Spleen (tissue), 11 donors: ENCODE data around the gene ADAM19. TPM values are rescaled to one million over a fixed set of nuclear protein-coding genes. Genes with fewer than 3 reads are reported as not detected.

Source experiments
- DNase-seq: peaks from one replicate; pipeline ENCODE4 v3.0.0-alpha.2; 2020
- H3K27ac ChIP-seq, 8 donors: fragments of 200-600 bp; sonication (generic) in 7 of 8; 1 replicate in 4 of 8; 2 replicates in 4 of 8; pipeline versions ENCODE4 v1.5.0 to v1.8.0; 2016 to 2021; ENCODE audit warnings: inconsistent platforms in 4 of 8, mild to moderate bottlenecking in 4 of 8, moderate library complexity in 1 of 8
- H3K27me3 ChIP-seq, 7 donors: fragments of 200-600 bp; sonication (generic) in 6 of 7; replicated peaks in 1 of 7; 1 replicate in 4 of 7; 2 replicates in 3 of 7; pipeline versions ENCODE4 v1.5.0 to v1.8.0; 2016 to 2021; ENCODE audit warnings: inconsistent platforms in 3 of 7, mild to moderate bottlenecking in 1 of 7
- H3K36me3 ChIP-seq, 6 donors: fragments of 200-600 bp; sonication (generic) in 5 of 6; 1 replicate in 4 of 6; 2 replicates in 2 of 6; pipeline versions ENCODE4 v1.5.0 to v1.8.0; 2016 to 2021; ENCODE audit warnings: inconsistent platforms in 2 of 6
- H3K4me1 ChIP-seq, 6 donors: fragments of 200-600 bp; sonication (generic) in 5 of 6; 1 replicate in 3 of 6; 2 replicates in 3 of 6; pipeline versions ENCODE4 v1.5.0 to v1.8.0; 2016 to 2021; ENCODE audit warnings: inconsistent platforms in 3 of 6
- H3K4me3 ChIP-seq, 8 donors: fragments of 200-600 bp; sonication (generic) in 7 of 8; 1 replicate in 4 of 8; 2 replicates in 4 of 8; pipeline versions ENCODE4 v1.5.0 to v1.8.0; 2016 to 2021; ENCODE audit warnings: inconsistent platforms in 4 of 8, mild to moderate bottlenecking in 4 of 8, moderate library complexity in 2 of 8
- H3K9me3 ChIP-seq, 8 donors: fragments of 200-600 bp; sonication (generic) in 7 of 8; 1 replicate in 4 of 8; 2 replicates in 4 of 8; pipeline versions ENCODE4 v1.5.0 to v1.8.0; 2016 to 2021; ENCODE audit warnings: inconsistent platforms in 4 of 8
- CTCF ChIP-seq, 11 experiments: fragments of 200-600 bp in 7 of 11; fragments of 450-650 bp in 4 of 11; sonication (generic) in 4 of 11; IDR thresholded peaks in 8 of 11; conservative IDR thresholded peaks in 3 of 11; 1 replicate in 7 of 11; 2 replicates in 4 of 11; pipeline versions ENCODE4 v1.4.0 to v1.8.0; 2016 to 2021; ENCODE audit warnings: antibody characterized with exemption in 11 of 11, inconsistent platforms in 4 of 11, mild to moderate bottlenecking in 1 of 11
- POLR2A ChIP-seq, 3 donors: fragments of 450-650 bp; IDR thresholded peaks; one replicate each; pipeline ENCODE4 v1.5.1; 2017; ENCODE audit warnings: antibody characterized with exemption in 3 of 3, mild to moderate bottlenecking in 1 of 3
- POLR2AphosphoS5 ChIP-seq, 3 donors: sonication (generic); formaldehyde crosslinking; IDR thresholded peaks; one replicate each; pipeline ENCODE4 v1.5.1; 2017; ENCODE audit warnings: antibody characterized with exemption in 3 of 3
- WGBS, 5 donors: extraction: QIAGEN DNeasy Blood & Tissue Kit in 3 of 5; methylation state at CpG; one replicate each; pipeline versions ENCODE4 v1.1.5 to v1.1.7; 2013 to 2018; 5-methylcytosine and 5-hydroxymethylcytosine counted together
- intact Hi-C: fragments of 100-400 bp; cut with DNase I; formaldehyde crosslinking; loops from one replicate; pipeline ENCODE4 v1.15.0; 2023; ENCODE audit warnings: low total_unique reads
- polyA plus RNA-seq, 3 donors: library from polyadenylated mRNA; stranded (reverse); fragments of 200-250 nt; gene quantifications; one replicate each; pipeline ENCODE4 v1.2.1, GENCODE V29; 2013
- total RNA-seq, 7 donors: library from RNA; depleted of rRNA in 3 of 7; stranded (reverse); fragments of >200 nt in 3 of 7; fragmentation: NEBNext Ultra II Directional in 4 of 7; extraction: Animal tissue kit (Norgen Biotek cat#: 25700) in 4 of 7; gene quantifications; one replicate each; pipeline versions ENCODE4 v1.1.0 to v1.2.1, GENCODE V29; 2016 to 2021
- donor health status: healthy with polysubstance abuse.
- donor health status: DM: no; HTN: no; CAD: no; lungs with moderate emphysema.
- donor health status: DM: no; HTN: no; CAD: no.
- donor health status: Bipolar disorder and iron deficiency.
- donor health status: healthy.
- donor health status: DM: no; HTN: no; CAD: no.
- donor health status: DM: yes; HTN: yes; CAD: no.

Gene ADAM19
- total and polyA plus RNA-seq, 10 donors: 10.9 to 71.1 (median 51.5) TPM

GRCh38 chr5:157558681-157559080 is 16.9 kb downstream of the ADAM19 start:
- WGBS, 5 donors: 26 to 71% (median 54%) methylated on average over 2 of the region's 2 CpGs
- H3K27me3 ChIP-seq: no peaks in the 10 kb centered on the region
- peak overlapping the region in 3 of 8 donors; percentile 3 to 79 (median 37) for H3K27ac ChIP-seq

GRCh38 chr5:157558041-157558595 is 17.5 kb downstream of the ADAM19 start:
- no peak for DNase-seq
- Histone ChIP-seq H3K9me3 (no peaks in the 10 kb centered on the region), H3K4me3 (no peak overlapping the region), H3K4me1 (peaks cover 46 to 98% (median 80%) of the 10 kb centered on the region in 6 donors), H3K36me3 (peaks cover 0 to 48% (median 15%) of the 10 kb centered on the region in 6 donors), H3K27me3 (no peaks in the 10 kb centered on the region), H3K27ac (peak overlapping the region in 2 of 8 donors; percentile 37 to 79)
- TF ChIP-seq CTCF (IDR thresholded peaks at IDR 0.05 in 8 of 11, conservative IDR thresholded peaks at IDR 0.05 in 3 of 11): no peak
- TF ChIP-seq POLR2AphosphoS5 (IDR thresholded peaks at IDR 0.05): no peak
- no peak for TF ChIP-seq POLR2A (IDR thresholded peaks at IDR 0.05)
- WGBS, 5 donors: 88 to 99% (median 92%) methylated on average over 4 of the region's 4 CpGs
- intact Hi-C loops: no loop called here

More at GRCh38 chr5:157558681-157559080, 16.9 kb downstream of the ADAM19 start:
- no peak for TF ChIP-seq POLR2A (IDR thresholded peaks at IDR 0.05)
- TF ChIP-seq POLR2AphosphoS5 (IDR thresholded peaks at IDR 0.05): no peak
- no peak for TF ChIP-seq CTCF (IDR thresholded peaks at IDR 0.05 in 8 of 11, conservative IDR thresholded peaks at IDR 0.05 in 3 of 11)
- peaks cover 0 to 54% (median 19%) of the 10 kb centered on the region in 6 donors for H3K36me3 ChIP-seq
- no peak overlapping the region for H3K4me3 ChIP-seq
- intact Hi-C loops: no loop called here
- DNase-seq: no peak
- peaks cover 51 to 98% (median 84%) of the 10 kb centered on the region in 6 donors for H3K4me1 ChIP-seq
- no peaks in the 10 kb centered on the region for H3K9me3 ChIP-seq

- no peak for DNase-seq
These were observed 18.8 kb downstream of the ADAM19 start for GRCh38 chr5:157556615-157557418.

More at GRCh38 chr5:157556615-157557418, 18.8 kb downstream of the ADAM19 start:
- Histone ChIP-seq H3K27me3 (no peaks in the 10 kb centered on the region), H3K4me1 (peaks cover 37 to 94% (median 69%) of the 10 kb centered on the region in 6 donors), H3K9me3 (no peaks in the 10 kb centered on the region), H3K27ac (peak overlapping the region in 4 of 8 donors; percentile 26 to 84 (median 78)), H3K4me3 (no peak overlapping the region), H3K36me3 (peaks cover 0 to 45% (median 9%) of the 10 kb centered on the region in 6 donors)
- no peak for TF ChIP-seq POLR2A (IDR thresholded peaks at IDR 0.05)
- TF ChIP-seq CTCF (IDR thresholded peaks at IDR 0.05 in 8 of 11, conservative IDR thresholded peaks at IDR 0.05 in 3 of 11): no peak
- TF ChIP-seq POLR2AphosphoS5 (IDR thresholded peaks at IDR 0.05): no peak
- intact Hi-C loops: no loop called here
- WGBS, 5 donors: 83 to 89% (median 85%) methylated on average over 8 of the region's 8 CpGs
